ENCODE data around the gene SOX9. TPM values are rescaled to one million over a fixed set of nuclear protein-coding genes. Genes with fewer than 3 reads are reported as not detected.

Gene SOX9
- total and polyA plus RNA-seq, 2 of the 8 experiments (the other 6 are each of a cell fraction or from before 2014, with no cell fraction given) = 1.9 to 4.9 TPM

DNA sequence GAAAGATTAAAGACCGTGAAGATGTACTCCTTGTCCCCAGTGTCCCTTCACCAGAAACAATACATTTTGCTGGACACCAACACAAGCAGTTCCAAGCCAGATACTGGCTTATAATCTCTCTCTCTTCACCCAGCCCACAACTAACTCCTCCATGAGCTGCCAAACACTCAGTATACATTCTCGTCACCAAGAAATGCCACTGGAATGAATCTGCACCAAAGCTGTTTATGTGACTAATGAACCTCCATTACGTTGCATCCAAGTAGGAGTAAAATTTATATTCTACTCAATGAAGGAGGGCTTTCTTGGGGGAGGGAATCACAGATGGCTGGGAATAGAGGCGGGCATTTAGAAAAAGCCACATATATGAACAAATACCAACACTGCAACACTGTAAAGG, 20.9 kb upstream of the SOX9 start:
- Histone ChIP-seq H2AFZ (ENCODE audit: low read length) (no peak overlapping the region), H2BK12ac (ENCODE audit: low read depth, low read length) (no peak overlapping the region), H4K91ac (replicated peaks; ENCODE audit: insufficient read length, low read length) (no peak overlapping the region), H3K27me3 (replicated peaks in 1 of 4; ENCODE audit: control insufficient read depth in 3 of 4, extremely low read depth in 1 of 4, insufficient read depth in 3 of 4, low read length in 3 of 4) (no peaks in the 10 kb centered on the region; a peak in 2 of 7 replicates), H3K79me1 (ENCODE audit: low read depth, low read length) (no peaks in the 10 kb centered on the region), H2BK120ac (replicated peaks; ENCODE audit: low read depth, low read length) (no peak overlapping the region), H4K8ac (ENCODE audit: extremely low read depth, insufficient read depth, low read length) (no peak overlapping the region), H3K14ac (ENCODE audit: insufficient read length) (no peak overlapping the region), H3K9ac (replicated peaks in 1 of 4; ENCODE audit: extremely low read depth in 1 of 4, low read depth in 3 of 4, low read length in 3 of 4) (no peak overlapping the region), H3K18ac (ENCODE audit: extremely low read depth, low read length) (no peak overlapping the region), H3K4me2 (ENCODE audit: insufficient read depth in 1 of 2, low read depth in 2 of 2, low read length in 2 of 2) (no peak overlapping the region), H3K4me1 (replicated peaks in 1 of 4; ENCODE audit: control insufficient read depth in 3 of 4, insufficient read depth in 4 of 4, low read length in 3 of 4) (peaks cover 0 to under 1% (median 0%) of the 10 kb centered on the region in 4 experiments; a peak in 2 of 7 replicates), H3K56ac (replicated peaks; ENCODE audit: insufficient read length, low read depth, low read length) (no peak overlapping the region), H3K9me3 (ENCODE audit: insufficient read depth in 2 of 2, low read depth in 1 of 2, low read length in 1 of 2) (no peaks in the 10 kb centered on the region), H3K23ac (ENCODE audit: insufficient read length) (no peak overlapping the region), H4K20me1 (replicated peaks in 1 of 2; ENCODE audit: control insufficient read depth in 1 of 2, insufficient read depth in 2 of 2, low read length in 2 of 2) (no peaks in the 10 kb centered on the region), H3K79me2 (ENCODE audit: control insufficient read depth in 1 of 2, insufficient read depth in 2 of 2, low read length in 2 of 2) (no peaks in the 10 kb centered on the region), H2BK20ac (ENCODE audit: low read length) (no peak overlapping the region), H3K27ac (ENCODE audit: low read depth, low read length) (no peak overlapping the region), H4K5ac (ENCODE audit: insufficient read length, low read depth, low read length) (no peak overlapping the region), H3K23me2 (ENCODE audit: low read depth, low read length) (no peaks in the 10 kb centered on the region), H2AK5ac (ENCODE audit: low read depth, low read length) (no peak overlapping the region), H3K4ac (replicated peaks; ENCODE audit: insufficient read length, low read depth, low read length) (no peak overlapping the region), H2BK5ac (ENCODE audit: low read depth, low read length) (no peak overlapping the region), H3K4me3 (ENCODE audit: extremely low read depth in 1 of 4, insufficient read depth in 2 of 4, low read depth in 3 of 4, low read length in 4 of 4) (no peak overlapping the region), H2BK15ac (ENCODE audit: low read length) (no peak overlapping the region), H3K36me3 (ENCODE audit: control insufficient read depth in 2 of 4, insufficient read depth in 4 of 4, low read length in 3 of 4) (no peaks in the 10 kb centered on the region)
- no peak for DNase-seq (ENCODE audit: low read depth in 1 of 2, low spot score in 2 of 2)
- CTCF ChIA-PET (ENCODE audit: partially characterized antibody) = interaction anchor here (1.2 to 2.3 kb wide), 4 partner anchors 9 to 66 kb away, joined by 3 to 8 read pairs (median 4); partner anchors contain the start of gene SOX9
- WGBS, 2 experiments (ENCODE audit: extremely low coverage in 1 of 2, insufficient coverage in 1 of 2, insufficient read length in 1 of 2, insufficient replicate concordance in 2 of 2, low coverage in 1 of 2, low lambda C conversion rate in 2 of 2, missing lambda C conversion rate in 1 of 2) = 94% methylated on average over 4 of the region's 4 CpGs; no CpG with 5 or more reads in 1 of the 2 experiments
- POLR2A ChIA-PET (ENCODE audit: partially characterized antibody) = no interaction called here
- no peak for FAIRE-seq
- no peak for TF ChIP-seq CREB1 (IDR thresholded peaks at IDR 0.05)
- no peak for TF ChIP-seq TAF7 (optimal IDR thresholded peaks at IDR 0.05; ENCODE audit: borderline replicate concordance, low read depth, low read length)
- no peak for TF ChIP-seq SIN3A (conservative IDR thresholded peaks at IDR 0.05 in 1 of 2, IDR thresholded peaks at IDR 0.05 in 1 of 2; ENCODE audit: low read depth in 1 of 2, low read length in 2 of 2)
- no peak for TF ChIP-seq TAF1 (IDR thresholded peaks at IDR 0.05; ENCODE audit: low read depth, low read length)
- TF ChIP-seq CBX8 (IDR thresholded peaks at IDR 0.05; ENCODE audit: borderline replicate concordance, low read depth, low read length) = no peak
- no peak for TF ChIP-seq ASH2L (IDR thresholded peaks at IDR 0.05; ENCODE audit: low read length)
- no peak for TF ChIP-seq SIX5 (IDR thresholded peaks at IDR 0.05; ENCODE audit: low read depth, low read length)
- no peak for TF ChIP-seq SP4 (IDR thresholded peaks at IDR 0.05; ENCODE audit: low read length)
- no peak for TF ChIP-seq FOSL1 (IDR thresholded peaks at IDR 0.05; ENCODE audit: insufficient read depth, low read depth, low read length)
- TF ChIP-seq GTF2F1 (IDR thresholded peaks at IDR 0.05; ENCODE audit: borderline replicate concordance, low read depth, low read length) = no peak
- no peak for TF ChIP-seq RFX5 (IDR thresholded peaks at IDR 0.05; ENCODE audit: borderline replicate concordance, low read depth, low read length)
- no peak for TF ChIP-seq HDAC6 (IDR thresholded peaks at IDR 0.05; ENCODE audit: low read depth, low read length)
- TF ChIP-seq, protein P1, sequence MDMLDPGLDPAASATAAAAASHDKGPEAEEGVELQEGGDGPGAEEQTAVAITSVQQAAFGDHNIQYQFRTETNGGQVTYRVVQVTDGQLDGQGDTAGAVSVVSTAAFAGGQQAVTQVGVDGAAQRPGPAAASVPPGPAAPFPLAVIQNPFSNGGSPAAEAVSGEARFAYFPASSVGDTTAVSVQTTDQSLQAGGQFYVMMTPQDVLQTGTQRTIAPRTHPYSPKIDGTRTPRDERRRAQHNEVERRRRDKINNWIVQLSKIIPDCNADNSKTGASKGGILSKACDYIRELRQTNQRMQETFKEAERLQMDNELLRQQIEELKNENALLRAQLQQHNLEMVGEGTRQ (IDR thresholded peaks at IDR 0.05; ENCODE audit: low read length) = no peak
- TF ChIP-seq YY1 (IDR thresholded peaks at IDR 0.05; ENCODE audit: low read depth, low read length) = no peak
- TF ChIP-seq CHD2 (IDR thresholded peaks at IDR 0.05; ENCODE audit: low read length) = no peak
